HS-5 (cell line): ENCODE measurements around the gene ANXA10.
A peak's percentile ranks its signal among the peaks of the same experiment; 100 is the strongest.
"Not testable (repeated sequence)": the region's sequence is repeated elsewhere in the genome, so short reads cannot be mapped to it uniquely, and the experiment has no call there.

Experiments used
- DNase-seq: peaks from one replicate; pipeline ENCODE4 v3.0.0-alpha.2; 2012; ENCODE audit warnings: low read depth

ANXA10 gene

GRCh38 chr4:168162604-168163003, 70.3 kb downstream of the ANXA10 start:
- DNase-seq: no peak

GRCh38 chr4:168163106-168163505, 70.8 kb downstream of the ANXA10 start:
- no peak for DNase-seq

GRCh38 chr4:168164045-168164444, 71.7 kb downstream of the ANXA10 start:
- no peak for DNase-seq

GRCh38 chr4:168164915-168165548, 72.7 kb downstream of the ANXA10 start:
- no peak for DNase-seq

- DNase-seq: no peak
Measured at GRCh38 chr4:168167714-168168284, 75.5 kb downstream of the ANXA10 start.

GRCh38 chr4:168174308-168174707, 82.0 kb downstream of the ANXA10 start:
- no peak for DNase-seq

DNA sequence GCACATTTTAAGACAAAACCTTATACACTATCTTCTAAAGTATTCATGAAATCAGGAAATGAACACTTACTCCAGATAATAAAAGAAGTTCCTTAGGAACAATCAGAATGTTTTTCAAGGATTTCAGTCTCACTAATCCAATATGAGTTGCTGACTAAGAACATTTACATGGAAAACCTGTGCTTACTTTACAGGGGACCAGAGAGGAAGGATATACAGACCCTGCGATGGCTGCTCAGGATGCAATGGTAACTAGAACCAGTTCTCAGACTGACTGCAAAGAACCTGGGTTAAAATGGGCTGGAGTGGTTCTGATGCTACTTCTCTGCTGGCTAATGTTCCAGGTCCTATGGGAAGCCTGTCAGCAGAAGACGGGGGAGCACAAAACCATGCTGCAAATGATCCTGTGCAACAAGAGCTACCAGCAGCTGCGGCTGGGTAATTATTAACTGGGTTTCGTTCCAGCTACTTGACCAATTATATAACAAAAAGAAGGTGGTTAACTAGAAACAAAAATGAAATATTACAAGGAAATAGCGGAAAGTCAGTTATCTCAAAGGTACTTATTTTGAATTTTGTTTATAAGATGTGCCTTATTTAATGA, 85.3 kb downstream of the ANXA10 start:
- no peak for DNase-seq

GRCh38 chr4:168183717-168184571, 91.6 kb downstream of the ANXA10 start:
- no peak for DNase-seq

DNA sequence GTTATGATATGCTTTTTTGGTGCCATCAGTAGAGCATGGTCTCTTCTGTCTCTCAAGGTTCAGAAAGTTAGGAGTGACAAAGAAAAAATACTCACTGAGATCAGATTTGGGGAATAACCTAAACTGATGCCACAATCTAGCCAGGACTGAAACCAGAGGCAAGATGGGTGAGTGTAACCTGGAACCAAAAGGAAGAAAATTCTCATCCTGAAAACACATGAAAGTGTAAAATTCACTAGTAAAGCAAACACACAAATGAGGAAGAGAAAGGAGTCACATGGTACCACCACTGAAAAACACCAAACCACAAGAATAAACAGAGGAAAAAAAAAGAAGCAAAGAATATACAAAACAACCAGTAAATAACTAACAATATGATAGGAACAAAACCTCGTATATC, 96.4 kb downstream of the ANXA10 start:
- no peak for DNase-seq

DNA sequence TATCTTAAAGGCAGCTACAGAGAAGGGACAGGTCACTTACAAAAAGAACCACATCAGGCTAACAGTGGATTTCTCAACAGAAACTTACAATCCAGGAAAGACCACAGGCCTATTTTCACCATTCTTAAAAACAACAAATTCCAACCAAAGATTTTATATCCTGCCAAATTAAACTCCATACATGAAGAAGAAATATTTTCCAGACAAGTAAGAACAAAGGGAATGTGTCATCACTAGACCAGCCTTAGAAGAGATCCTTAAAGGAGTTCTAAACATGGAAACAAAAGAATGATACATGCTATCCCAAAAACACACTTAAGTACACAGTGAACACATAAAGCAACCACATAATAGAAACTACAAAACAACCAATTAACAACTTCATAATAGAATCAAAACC, 105.6 kb downstream of the ANXA10 start:
- DNase-seq: no peak

- no peak for DNase-seq
Measured at GRCh38 chr4:168199260-168199957, 107.1 kb downstream of the ANXA10 start.

GRCh38 chr4:168200685-168201084, 108.3 kb downstream of the ANXA10 start:
- DNase-seq: no peak

DNA sequence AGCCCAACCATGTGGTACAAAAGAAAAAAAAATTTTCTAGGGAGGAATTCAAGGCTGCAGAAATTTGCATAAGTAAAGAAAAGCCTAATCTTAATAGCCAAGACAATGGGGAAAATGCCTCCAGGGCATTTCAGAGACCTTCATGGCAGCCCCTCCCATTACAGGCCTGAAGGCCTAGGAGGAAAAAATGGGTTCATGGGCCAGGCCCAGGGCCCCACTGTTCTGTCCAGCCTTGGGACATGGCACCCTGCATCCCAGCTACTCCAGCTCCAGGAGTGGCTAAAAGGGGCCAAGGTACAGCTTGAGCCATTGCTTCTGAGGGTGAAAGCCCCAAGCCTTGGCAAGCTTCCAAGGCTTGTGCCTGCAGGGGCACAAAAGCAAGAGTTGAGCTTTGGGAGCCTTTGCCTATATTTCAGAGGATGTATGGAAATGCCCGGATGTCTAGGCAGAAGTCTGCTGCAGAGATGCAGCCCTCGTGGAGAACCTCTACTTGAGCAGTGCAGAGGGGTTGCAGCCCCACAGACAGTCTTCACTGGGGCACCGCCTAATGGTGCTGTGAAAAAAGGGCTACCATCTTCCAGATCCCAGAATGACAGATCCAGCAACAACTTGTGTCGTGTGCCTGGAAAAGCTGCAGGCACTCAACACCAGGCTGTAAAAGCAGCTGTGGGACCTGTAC, 111.0 kb downstream of the ANXA10 start:
- DNase-seq: no peak

GRCh38 chr4:168208957-168209614, 116.7 kb downstream of the ANXA10 start:
- no peak for DNase-seq

- no peak for DNase-seq
Measured at GRCh38 chr4:168212656-168213055, 120.3 kb downstream of the ANXA10 start.

GRCh38 chr4:168213511-168213910, 121.2 kb downstream of the ANXA10 start:
- DNase-seq: not testable (repeated sequence)

GRCh38 chr4:168218645-168219044, 126.3 kb downstream of the ANXA10 start:
- peak; percentile 60 for DNase-seq

DNA sequence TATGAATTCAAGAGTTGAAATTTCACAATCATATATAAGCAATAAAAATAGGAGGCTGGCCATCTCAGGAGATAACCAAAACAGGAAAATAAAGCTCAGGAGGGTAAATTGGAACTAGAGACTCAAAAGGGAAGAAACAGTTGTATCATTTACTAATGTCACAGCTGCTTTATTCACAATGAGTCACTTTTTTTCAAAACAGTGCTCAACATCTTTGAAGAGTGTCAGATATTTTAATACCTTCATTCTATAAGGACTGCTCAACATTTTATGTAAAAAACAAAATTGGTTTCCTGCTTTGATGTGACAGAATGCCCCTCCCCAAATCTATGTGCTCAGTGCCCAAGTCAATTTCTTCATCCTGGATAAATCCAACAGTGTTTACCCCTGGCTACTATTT, 128.6 kb downstream of the ANXA10 start:
- peak; percentile 2 for DNase-seq

- DNase-seq: peak; percentile 50
Measured at GRCh38 chr4:168221301-168221700, 129.0 kb downstream of the ANXA10 start.
